GM08714 (cell line): ENCODE measurements around the gene RFX2.

ENCODE experiments used
- H3K4me3 ChIP-seq: fragments of 200-500 bp; sonication (Bioruptor generic); 2 replicates; pipeline ENCODE4 v1.5.1; 2014; ENCODE audit warnings: mild to moderate bottlenecking, low read length, inconsistent platforms
- ZNF274 ChIP-seq: IDR thresholded peaks from 2 replicates; pipeline ENCODE4 v1.6.1; 2012; ENCODE audit warnings: mild to moderate bottlenecking, low read depth, low read length

RFX2 gene

DNA sequence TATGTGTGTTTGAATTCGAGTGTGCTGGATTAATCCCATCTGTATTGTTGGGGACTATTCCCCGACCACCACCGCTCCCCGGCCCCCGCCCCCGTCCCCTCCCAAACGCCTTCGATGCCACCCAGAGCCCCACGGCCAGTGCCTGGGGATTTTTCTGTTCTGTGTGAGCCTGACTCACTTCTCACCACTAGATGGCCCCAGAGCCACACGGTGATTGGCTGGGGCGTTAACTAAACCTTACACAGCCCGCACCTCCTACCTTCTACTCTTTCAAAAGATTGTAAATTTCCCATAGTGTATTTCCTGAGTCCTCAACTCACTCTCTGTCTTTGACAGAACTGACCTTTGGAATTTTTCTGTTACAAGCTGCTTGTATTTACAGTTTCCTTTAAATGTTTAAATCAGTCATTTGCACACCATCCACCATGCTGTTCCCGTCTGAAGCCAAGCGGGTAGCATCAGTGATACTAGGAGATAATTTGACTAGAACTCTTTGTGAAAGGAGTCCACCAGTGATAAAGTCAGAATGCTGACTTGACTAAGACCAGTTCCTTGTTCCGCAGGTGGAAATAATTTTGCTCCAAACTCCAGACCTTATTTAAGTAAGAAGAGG, 61.4 kb downstream of the RFX2 start:
- no peak overlapping the region for H3K4me3 ChIP-seq
- no peak for TF ChIP-seq ZNF274

- TF ChIP-seq ZNF274, result no peak
These were observed 62.0 kb downstream of the RFX2 start for GRCh38 chr19:6048348-6048747.

DNA sequence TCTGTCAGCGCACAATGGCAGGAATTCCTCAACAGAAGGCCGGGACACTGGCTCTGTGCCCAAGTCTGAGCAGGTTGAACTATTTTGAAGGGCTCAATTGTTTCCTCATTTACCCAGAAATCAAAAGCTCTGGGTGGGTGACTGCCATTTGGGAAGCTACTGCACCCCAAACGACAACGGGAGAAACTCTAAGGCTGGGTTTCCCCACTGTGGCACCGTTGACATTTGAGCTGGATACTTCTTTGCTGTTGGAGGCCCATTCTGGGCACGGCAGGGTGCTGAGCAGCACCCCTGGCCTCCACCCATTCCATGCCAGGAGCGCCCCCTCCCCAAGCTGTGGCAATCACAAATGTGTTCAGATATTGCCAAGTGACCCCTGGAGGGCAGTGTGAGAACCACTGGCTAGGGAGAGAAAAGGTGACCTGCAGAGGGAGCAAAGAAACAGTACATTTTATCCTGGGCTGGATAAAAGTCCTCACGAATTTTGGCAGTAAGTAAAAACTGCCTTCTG, 62.5 kb downstream of the RFX2 start:
- no peak overlapping the region for H3K4me3 ChIP-seq
- TF ChIP-seq ZNF274, result no peak

More at GRCh38 chr19:6048348-6048747, 62.0 kb downstream of the RFX2 start:
- H3K4me3 ChIP-seq, result no peak overlapping the region

DNA sequence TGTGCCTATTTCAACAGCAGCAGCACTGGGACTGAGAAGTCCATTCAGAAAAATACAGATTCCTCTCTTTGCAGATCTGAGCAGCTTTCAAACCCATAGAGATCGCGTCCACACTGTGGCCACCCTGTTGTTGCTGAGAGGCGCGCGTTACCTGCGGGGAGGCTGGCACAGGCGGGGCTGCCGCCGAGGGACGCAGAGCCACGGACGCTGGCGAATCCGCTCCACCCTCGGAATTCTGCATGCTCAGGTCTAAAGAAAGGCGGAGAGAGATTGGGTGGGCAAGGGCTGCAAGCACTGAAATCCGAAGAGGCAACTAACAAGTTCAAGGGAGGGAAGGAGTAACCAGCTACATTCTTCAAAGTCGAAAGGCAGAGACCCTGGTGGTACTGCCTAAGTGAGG, 63.0 kb downstream of the RFX2 start:
- no peak overlapping the region for H3K4me3 ChIP-seq
- no peak for TF ChIP-seq ZNF274

- no peak overlapping the region for H3K4me3 ChIP-seq
- no peak for TF ChIP-seq ZNF274
These were observed 65.2 kb downstream of the RFX2 start for GRCh38 chr19:6045108-6045507.

- TF ChIP-seq ZNF274, result no peak
- H3K4me3 ChIP-seq, result no peak overlapping the region
These were observed 66.1 kb downstream of the RFX2 start for GRCh38 chr19:6044056-6044805.

GRCh38 chr19:6042776-6043726, 67.2 kb downstream of the RFX2 start:
- no peak overlapping the region for H3K4me3 ChIP-seq
- TF ChIP-seq ZNF274, result no peak

GRCh38 chr19:6041991-6042481, 68.3 kb downstream of the RFX2 start:
- no peak overlapping the region for H3K4me3 ChIP-seq
- TF ChIP-seq ZNF274, result no peak

DNA sequence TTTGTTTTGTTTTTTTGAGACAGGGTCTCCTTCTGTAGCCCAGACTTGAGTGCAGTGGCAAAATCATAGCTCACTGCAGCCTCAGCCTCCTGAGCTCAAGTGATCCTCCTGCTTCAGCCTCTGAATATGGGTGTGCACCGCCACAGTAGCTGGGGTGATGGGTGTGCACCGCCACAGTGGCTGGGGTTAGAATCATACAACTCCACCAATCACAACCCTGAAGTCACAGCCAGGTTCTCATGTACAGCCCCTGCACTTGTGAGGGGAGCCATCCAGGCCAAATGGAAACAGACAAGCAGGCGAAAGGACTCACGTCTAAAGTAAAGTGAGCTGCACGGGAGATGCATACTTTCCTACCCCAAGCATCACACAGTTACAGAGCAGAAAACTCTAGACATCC, 69.2 kb downstream of the RFX2 start:
- no peak overlapping the region for H3K4me3 ChIP-seq
- no peak for TF ChIP-seq ZNF274

- TF ChIP-seq ZNF274, result no peak
- H3K4me3 ChIP-seq, result no peak overlapping the region
These were observed 70.6 kb downstream of the RFX2 start for GRCh38 chr19:6039566-6040225.

- TF ChIP-seq ZNF274, result no peak
- no peak overlapping the region for H3K4me3 ChIP-seq
These were observed 71.5 kb downstream of the RFX2 start for GRCh38 chr19:6038634-6039405.

GRCh38 chr19:6035026-6035425, 75.3 kb downstream of the RFX2 start:
- TF ChIP-seq ZNF274, result no peak
- no peak overlapping the region for H3K4me3 ChIP-seq

- H3K4me3 ChIP-seq, result no peak overlapping the region
- no peak for TF ChIP-seq ZNF274
These were observed 75.8 kb downstream of the RFX2 start for GRCh38 chr19:6034512-6034911.
